AG08395 (cell line): ENCODE measurements around the gene PCDHAC2.

Experiments used
- DNase-seq: peaks from one replicate; pipeline ENCODE4 v3.0.0; 2012; ENCODE audit warnings: mixed read lengths, low spot score

The PCDHAC2 gene

GRCh38 chr5:140988608-140989007 lies 22.3 kb downstream of the PCDHAC2 start:
- DNase-seq, result no peak

DNA sequence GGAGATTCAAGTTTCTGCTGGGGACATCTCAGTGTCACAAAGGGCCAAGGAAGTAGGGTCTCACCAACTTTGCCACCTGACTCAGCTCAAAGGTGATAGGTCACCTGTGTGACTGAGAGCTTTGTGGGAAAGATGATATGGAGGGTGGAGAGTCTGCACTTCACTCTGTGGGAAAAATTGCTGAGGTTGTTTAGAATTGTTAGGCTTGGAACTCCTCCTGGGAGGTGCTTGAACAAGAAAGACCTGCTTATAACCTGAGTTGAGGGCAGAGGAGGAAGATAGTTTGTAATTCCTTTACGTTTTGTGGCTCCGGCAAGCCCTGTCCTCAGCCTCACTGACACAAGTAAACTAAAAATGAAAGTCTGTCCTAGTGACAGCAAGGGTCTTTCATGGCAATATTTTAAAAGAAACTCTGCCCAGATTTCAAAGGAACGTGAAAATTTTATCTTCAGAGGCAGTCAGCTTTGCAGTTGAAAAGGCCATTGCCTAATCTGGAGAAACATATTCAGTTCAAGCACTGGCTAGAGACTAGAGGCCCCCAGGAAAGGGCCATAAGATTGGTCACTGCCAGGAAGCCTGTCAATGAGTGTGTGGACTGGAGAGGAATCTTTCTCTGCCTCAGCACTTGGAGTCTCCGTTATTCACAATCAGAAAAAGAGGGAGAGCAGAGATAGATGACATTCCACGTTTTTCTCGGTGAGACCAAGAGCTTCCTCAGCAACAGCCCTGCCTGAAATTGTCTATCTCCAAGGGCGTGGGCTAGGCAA lies 23.2 kb downstream of the PCDHAC2 start:
- DNase-seq, result no peak

GRCh38 chr5:140992828-140993227 lies 26.6 kb downstream of the PCDHAC2 start:
- DNase-seq, result no peak

DNA sequence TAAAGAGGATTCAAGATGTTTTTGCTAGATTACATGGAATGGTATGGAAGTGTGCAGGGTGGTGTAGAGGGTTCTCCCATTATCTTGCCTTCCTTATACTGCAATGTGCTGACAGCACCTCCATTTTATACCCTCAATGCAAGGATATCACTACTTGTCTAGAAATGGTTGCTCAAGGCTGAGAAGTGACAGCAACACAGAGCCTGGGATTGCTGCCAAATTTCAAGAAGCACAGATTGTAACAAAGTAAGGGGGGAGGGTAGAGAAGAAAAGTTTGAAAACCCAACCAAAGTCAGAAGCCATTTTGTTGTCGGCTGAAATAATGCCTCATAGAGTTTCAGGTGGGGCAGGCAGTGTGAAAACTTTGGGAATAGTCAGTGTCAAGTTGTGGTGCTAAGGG lies 29.8 kb downstream of the PCDHAC2 start:
- DNase-seq, result no peak

- DNase-seq, result no peak
Observed at GRCh38 chr5:140998921-140999410, 32.7 kb downstream of the PCDHAC2 start.

- no peak for DNase-seq
Observed at GRCh38 chr5:141001446-141001843, 35.2 kb downstream of the PCDHAC2 start.

- DNase-seq, result no peak
Observed at GRCh38 chr5:141001844-141002604, 35.7 kb downstream of the PCDHAC2 start.

DNA sequence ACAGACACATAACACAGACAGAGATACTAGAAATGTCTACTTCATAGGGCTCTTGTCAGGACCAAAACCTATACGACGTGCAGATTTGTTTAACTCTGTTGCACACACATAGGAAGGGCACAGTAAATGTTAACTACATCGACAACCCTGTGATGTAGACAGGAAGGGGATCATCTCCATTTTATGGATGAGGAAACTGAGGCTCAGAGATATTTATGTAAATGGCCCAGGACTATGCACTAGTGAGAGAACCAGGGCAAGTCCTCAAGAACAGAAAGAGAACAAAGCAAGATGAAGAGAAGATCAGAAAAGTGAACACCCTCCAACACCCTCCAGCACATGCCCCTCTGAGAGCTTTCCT lies 36.3 kb downstream of the PCDHAC2 start:
- DNase-seq, result no peak

DNA sequence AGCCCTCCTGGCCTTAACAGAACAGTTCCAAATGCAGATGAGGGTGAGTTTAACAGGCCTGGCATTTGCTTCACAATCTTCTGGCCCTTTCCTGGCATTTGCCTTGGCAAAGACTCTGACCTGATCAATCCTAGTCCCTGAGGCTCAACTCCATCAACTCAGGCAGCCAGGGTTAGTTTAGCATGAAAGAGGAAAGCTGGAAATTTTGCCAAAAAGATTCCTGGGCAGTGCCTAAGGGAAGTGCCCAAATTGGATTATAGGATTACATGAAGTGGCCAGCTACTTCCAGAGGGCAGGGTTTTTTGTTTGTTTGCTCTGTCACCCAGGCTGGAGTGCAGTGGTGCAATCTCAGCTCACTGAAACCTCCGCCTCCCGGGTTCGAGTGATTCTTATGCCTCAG lies 36.8 kb downstream of the PCDHAC2 start:
- no peak for DNase-seq

DNA sequence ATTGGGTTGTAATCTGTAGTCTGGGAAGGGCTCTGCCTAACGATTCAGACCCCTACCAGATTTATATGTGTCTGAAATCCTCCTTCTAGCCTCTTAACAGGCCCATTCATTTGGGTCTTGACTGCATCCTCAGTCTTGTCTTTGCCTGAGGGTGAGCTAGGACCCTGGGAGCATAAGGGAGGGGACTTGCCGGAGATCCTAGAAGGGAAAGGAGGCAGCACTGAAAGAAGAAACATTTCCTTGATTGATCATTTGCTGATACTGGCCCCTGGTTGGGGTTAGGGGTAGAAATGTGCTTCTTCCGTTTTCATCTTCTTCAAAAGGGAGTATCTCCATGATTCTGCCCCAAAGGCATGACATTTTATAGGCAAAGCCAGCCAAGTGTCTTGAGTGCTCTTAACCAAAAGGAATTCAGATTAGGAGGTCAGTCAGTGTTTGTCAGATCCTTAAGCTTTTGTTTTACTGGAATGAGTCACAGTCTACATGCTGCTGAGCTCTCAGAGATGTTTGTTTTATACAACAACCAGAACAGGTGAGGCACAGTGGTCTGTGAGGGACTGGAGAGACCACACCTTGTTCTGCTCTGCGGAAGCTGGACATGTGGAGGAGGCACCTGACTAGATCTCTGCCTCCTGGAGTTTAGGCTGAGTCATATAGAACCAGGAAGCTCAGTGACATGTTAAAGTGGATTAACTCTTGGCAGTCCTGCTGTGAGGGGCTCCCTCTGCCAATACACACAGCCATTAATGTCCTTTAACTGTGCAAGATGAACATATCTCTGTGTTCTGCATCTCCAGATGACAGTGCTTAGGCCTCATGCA lies 37.7 kb downstream of the PCDHAC2 start:
- no peak for DNase-seq

GRCh38 chr5:141007791-141008190 lies 41.5 kb downstream of the PCDHAC2 start:
- DNase-seq, result no peak

DNA sequence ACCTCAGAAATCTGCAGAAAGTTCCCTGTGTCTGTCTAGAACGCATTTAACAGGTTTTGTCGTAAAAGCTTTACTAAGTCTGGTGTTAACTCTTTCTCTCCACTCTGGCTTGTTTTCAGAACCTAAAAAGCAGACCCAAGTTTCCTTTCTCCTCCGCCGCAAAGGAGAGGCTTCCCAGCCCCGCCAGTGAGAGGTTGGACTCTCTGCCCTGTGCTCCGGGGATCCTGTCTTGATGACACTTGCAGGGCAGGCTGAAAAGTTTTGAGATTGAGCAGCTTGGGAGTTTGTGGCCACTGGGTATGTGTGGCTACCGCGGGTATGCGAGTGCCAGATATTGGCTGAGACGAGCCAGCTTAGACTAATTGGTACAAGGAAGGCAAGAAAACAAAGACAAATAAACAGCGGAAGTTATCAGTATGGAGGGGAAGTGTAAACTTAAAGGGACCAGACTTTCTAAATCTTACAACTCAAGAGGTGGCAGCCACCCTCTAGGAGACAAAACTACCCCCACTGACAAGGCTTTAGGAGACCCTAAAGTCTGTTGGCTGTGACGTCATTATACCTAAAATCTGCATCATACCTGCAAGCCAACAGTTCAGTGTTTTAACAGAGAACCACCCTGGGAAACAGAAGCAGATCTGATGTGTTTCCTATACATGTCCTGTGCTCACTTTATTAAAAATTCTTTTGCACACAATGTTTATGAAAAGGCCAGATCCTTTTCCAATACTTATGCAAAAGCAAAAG lies 43.9 kb downstream of the PCDHAC2 start:
- no peak for DNase-seq

DNA sequence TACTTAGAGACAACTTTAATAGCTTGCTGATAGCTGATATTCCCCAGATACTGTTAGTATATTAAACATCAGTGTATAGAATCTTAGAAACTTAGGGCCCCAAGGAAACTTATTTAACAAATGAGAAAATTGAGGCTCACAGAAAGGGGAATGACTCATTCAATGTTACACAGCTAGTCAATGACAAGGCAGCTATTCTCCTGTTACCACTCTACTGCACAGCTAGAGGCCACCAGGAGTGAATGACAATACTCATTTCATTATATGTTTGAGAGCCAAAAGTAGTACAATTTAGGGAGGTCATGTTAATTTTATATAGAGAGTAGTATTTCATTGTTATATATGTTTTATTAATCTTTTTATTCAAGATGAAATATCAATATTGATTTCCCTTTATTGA lies 51.7 kb downstream of the PCDHAC2 start:
- DNase-seq, result no peak
